ENCODE results near the gene KLRF1.
"Not testable (repeated sequence)": the region's sequence is repeated elsewhere in the genome, so short reads cannot be mapped to it uniquely, and the experiment has no call there.

The KLRF1 gene

GRCh38 chr12:9872162-9872561, 44.9 kb downstream of the KLRF1 start:
- DNase-seq = no peak

GRCh38 chr12:9872742-9873141, 45.5 kb downstream of the KLRF1 start:
- no peak for DNase-seq

DNA sequence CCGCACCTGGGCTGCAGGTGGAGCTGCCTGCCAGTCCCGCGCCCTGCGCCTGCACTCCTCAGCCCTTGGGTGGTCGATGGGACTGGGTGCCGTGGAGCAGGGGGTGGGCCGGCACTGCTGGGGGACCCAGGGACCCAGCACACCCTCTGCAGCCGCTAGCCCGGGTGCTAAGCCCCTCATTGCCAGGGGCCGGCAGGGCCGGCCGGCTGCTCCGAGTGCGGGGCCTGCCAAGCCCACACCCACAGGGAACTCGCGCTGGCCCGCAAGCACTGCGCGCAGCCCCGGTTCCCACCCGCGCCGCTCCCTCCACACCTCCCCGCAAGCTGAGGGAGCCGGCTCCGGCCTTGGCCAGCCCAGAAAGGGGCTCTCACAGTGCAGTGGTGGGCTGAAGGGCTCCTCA, 48.8 kb downstream of the KLRF1 start:
- DNase-seq = not testable (repeated sequence)

DNA sequence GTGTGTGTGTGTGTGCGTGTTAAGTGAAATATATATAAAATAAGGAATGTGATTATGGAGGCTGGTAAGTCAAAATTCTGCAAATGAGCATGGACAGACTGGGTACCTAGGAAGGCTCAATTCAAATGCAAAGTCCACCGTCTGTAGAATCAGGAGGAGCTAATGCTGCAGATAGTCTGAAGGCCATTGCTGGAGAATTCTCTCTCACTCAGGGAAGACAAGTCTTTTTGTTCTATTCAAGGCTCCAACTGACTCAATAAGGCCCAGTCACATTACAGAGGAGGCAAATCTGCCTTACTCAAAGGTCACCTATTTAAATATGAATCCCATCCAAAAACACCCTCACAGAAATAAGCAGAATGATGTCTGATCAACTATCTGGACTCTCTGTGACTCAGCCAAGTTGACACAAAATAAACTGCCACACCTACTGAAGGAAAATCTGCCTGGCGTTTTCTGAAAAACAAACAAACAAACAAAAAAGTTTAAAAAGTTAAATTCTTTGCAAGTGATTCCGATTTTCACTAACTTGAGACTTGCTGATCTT, 53.3 kb downstream of the KLRF1 start:
- no peak for DNase-seq

DNA sequence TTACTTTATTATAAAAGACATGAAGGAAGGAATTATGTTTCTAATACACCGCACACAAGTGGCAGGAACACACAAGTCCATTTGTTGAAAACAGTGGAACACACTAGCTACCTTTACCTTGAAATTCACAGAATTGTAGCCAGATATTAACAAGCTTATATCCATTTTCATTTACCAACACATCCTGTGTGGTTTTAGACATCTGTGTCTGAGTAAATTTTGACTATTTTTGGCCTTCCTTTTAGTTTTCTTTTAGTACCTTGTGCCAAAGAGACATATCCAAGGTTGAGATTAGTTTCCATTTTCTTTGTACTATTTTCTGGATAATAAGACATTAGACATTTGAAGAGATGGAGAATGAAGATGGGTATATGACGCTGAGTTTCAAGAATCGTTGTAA, 54.0 kb downstream of the KLRF1 start, which contains the start of gene KLRF2:
KLRF2 (plus strand) TSS at position 244 of the 400 bp plus-strand sequence; CDS start at position 351, 107 bp downstream.
- DNase-seq = no peak

DNA sequence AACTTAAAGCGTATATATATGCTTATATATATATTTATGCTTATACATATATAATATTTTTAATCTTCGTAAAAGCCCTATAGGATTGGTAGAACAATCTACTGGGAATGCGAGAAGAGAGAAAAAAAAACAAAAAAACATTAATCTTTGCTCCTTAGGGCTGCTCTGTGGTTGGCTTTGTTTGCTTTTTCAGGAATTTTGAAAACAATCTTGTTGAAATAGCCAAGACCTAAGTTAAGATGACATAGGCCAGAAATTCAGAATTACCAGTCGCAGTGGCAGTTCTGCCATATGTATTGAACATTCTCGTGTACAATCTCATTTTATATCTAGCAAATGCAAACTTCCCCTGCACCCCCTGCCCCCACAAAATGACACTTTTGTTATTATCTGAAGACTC, 54.7 kb downstream of the KLRF1 start:
- no peak for DNase-seq

GRCh38 chr12:9883175-9883574, 55.9 kb downstream of the KLRF1 start:
- no peak for DNase-seq

DNA sequence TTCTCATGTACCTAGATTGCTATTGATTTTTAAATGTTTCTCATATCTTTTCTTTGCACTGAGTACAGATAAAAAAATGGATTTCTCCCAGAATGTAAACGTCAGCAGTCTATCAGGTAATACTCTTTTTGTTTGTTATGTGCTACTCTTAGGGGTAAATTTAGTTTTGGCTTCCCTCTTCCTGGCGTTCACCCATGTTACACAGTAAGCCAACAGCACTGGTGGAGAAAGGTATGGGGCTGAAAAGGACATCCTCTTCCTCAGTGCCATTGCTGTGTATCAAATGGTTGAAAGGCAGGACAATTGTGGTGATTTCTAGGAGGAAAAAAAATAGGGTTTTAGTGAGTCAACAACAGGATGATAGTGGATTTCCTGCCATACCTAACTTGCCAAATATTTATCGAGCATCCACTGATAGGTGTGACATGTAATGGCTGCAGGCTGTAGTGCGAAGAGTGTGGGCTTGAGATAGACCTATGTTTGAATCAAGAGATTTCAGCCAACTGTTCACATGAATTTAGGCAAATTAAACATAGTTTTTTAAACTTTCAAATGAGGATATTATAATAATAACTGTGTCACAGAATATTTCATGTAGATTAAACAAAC, 61.5 kb downstream of the KLRF1 start:
- no peak for DNase-seq
